KMS-11 (cell line): ENCODE data around the gene SUCLG2.

ENCODE experiments used
- H2AFZ ChIP-seq: fragments of 200-600 bp; sonication (generic); 2 replicates; pipeline ENCODE4 v1.6.1; 2016; ENCODE audit warnings: antibody characterized with exemption, mixed run types, low read depth
- H3K27ac ChIP-seq: fragments of 200-600 bp; sonication (generic); 2 replicates; pipeline ENCODE4 v1.6.1; 2016; ENCODE audit warnings: mild to moderate bottlenecking, mixed run types
- H3K27me3 ChIP-seq: fragments of 200-600 bp; sonication (generic); 2 replicates; pipeline ENCODE4 v1.6.1; 2017; ENCODE audit warnings: mild to moderate bottlenecking, low read depth, mixed run types, moderate library complexity; ENCODE audit not compliant: insufficient read depth
- H3K36me3 ChIP-seq: fragments of 200-600 bp; sonication (generic); 2 replicates; pipeline ENCODE4 v1.6.1; 2017; ENCODE audit warnings: mild to moderate bottlenecking, mixed run types; ENCODE audit not compliant: insufficient read depth
- H3K4me1 ChIP-seq: fragments of 200-600 bp; sonication (generic); 2 replicates; pipeline ENCODE4 v1.6.1; 2016; ENCODE audit warnings: mild to moderate bottlenecking, low read depth, mixed run types; ENCODE audit not compliant: poor library complexity, severe bottlenecking
- H3K4me2 ChIP-seq: fragments of 200-600 bp; sonication (generic); 2 replicates; pipeline ENCODE4 v1.7.0; 2016; ENCODE audit warnings: mild to moderate bottlenecking, mixed run types
- H3K4me3 ChIP-seq: fragments of 200-600 bp; sonication (generic); IDR thresholded peaks from 2 replicates; pipeline ENCODE4 v1.6.1; 2017; ENCODE audit warnings: low read depth, low read length, mixed read lengths; ENCODE audit not compliant: insufficient read depth
- H3K79me2 ChIP-seq: fragments of 200-600 bp; sonication (generic); 2 replicates; pipeline ENCODE4 v1.6.1; 2016; ENCODE audit warnings: low read depth, mixed run types; ENCODE audit not compliant: insufficient read depth
- H3K9ac ChIP-seq: fragments of 200-600 bp; sonication (generic); 2 replicates; pipeline ENCODE4 v1.6.1; 2016; ENCODE audit warnings: mild to moderate bottlenecking, mixed run types
- H4K20me1 ChIP-seq: fragments of 200-600 bp; sonication (generic); 2 replicates; pipeline ENCODE4 v1.6.1; 2016; ENCODE audit warnings: mild to moderate bottlenecking, mixed run types; ENCODE audit not compliant: insufficient read depth
- TF ChIP-seq, protein P1 (sequence below): fragments of 200-600 bp; sonication (generic); conservative IDR thresholded peaks from 2 replicates; pipeline ENCODE4 v1.6.1; 2017; ENCODE audit warnings: low read depth, mild to moderate bottlenecking, antibody characterized with exemption, low read length, moderate library complexity, mixed read lengths

SUCLG2 gene

GRCh38 chr3:67495751-67496150 lies 158.7 kb downstream of the SUCLG2 start:
- Histone ChIP-seq H3K27me3 (no peaks in the 10 kb centered on the region), H4K20me1 (no peaks in the 10 kb centered on the region), H3K4me1 (no peaks in the 10 kb centered on the region), H3K36me3 (no peaks in the 10 kb centered on the region), H3K9ac (no peak overlapping the region), H3K4me2 (no peak overlapping the region), H2AFZ (no peak overlapping the region), H3K4me3 (no peak overlapping the region), H3K79me2 (no peaks in the 10 kb centered on the region), H3K27ac (no peak overlapping the region)
- TF ChIP-seq, protein P1, sequence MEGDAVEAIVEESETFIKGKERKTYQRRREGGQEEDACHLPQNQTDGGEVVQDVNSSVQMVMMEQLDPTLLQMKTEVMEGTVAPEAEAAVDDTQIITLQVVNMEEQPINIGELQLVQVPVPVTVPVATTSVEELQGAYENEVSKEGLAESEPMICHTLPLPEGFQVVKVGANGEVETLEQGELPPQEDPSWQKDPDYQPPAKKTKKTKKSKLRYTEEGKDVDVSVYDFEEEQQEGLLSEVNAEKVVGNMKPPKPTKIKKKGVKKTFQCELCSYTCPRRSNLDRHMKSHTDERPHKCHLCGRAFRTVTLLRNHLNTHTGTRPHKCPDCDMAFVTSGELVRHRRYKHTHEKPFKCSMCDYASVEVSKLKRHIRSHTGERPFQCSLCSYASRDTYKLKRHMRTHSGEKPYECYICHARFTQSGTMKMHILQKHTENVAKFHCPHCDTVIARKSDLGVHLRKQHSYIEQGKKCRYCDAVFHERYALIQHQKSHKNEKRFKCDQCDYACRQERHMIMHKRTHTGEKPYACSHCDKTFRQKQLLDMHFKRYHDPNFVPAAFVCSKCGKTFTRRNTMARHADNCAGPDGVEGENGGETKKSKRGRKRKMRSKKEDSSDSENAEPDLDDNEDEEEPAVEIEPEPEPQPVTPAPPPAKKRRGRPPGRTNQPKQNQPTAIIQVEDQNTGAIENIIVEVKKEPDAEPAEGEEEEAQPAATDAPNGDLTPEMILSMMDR: no peak

DNA sequence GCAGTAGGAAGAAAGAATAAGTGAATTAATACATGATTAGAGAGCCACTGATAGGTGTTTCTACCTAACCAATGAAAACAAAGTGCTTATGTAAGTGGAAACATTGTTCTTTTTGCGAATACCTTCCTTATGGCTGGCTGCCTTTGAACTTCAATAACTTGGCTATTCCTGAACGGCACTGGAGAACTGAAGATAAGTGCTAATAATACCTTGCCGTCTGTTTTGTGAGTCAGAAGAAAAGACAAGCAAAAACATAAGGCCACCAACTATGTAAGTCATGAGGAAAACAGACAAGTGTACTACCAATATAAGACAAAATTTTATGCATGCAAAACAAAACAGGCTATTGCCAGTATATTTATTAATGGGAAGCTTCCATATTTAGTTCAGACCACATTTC lies 160.6 kb downstream of the SUCLG2 start:
- H4K20me1 ChIP-seq: no peaks in the 10 kb centered on the region
- no peaks in the 10 kb centered on the region for H3K4me1 ChIP-seq
- no peak overlapping the region for H3K4me3 ChIP-seq
- H3K4me2 ChIP-seq: no peak overlapping the region
- no peaks in the 10 kb centered on the region for H3K79me2 ChIP-seq
- TF ChIP-seq, protein P1: no peak
- H3K27me3 ChIP-seq: no peaks in the 10 kb centered on the region
- no peak overlapping the region for H3K27ac ChIP-seq
- no peak overlapping the region for H2AFZ ChIP-seq
- H3K36me3 ChIP-seq: no peaks in the 10 kb centered on the region
- H3K9ac ChIP-seq: no peak overlapping the region

GRCh38 chr3:67490658-67491057 lies 163.8 kb downstream of the SUCLG2 start:
- H3K36me3 ChIP-seq: no peaks in the 10 kb centered on the region

DNA sequence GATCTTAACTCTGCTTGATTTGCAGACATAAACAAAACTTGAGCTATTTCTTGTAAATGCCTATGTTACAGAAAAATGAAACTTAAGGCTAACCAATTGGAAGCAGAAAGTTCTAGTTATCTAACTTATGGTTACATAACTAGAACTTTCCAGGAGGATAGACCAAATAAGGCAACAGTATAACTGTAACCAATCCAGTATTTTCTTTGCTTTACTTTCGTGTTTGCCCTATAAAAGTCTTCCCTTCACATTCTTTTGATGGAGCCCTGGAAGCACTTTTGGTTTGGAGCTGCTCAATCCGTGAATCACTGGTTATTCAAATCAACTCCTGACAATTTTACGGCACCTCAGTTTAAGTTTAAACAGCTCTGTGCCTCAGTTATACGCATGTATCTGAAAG lies 164.6 kb downstream of the SUCLG2 start:
- Histone ChIP-seq H3K27ac (no peak overlapping the region), H4K20me1 (no peaks in the 10 kb centered on the region), H3K36me3 (no peaks in the 10 kb centered on the region), H3K79me2 (no peaks in the 10 kb centered on the region), H3K4me3 (no peak overlapping the region), H3K9ac (no peak overlapping the region), H3K4me1 (no peaks in the 10 kb centered on the region), H3K27me3 (no peaks in the 10 kb centered on the region), H2AFZ (no peak overlapping the region), H3K4me2 (no peak overlapping the region)
- TF ChIP-seq, protein P1: no peak

More at GRCh38 chr3:67490658-67491057, 163.8 kb downstream of the SUCLG2 start:
- Histone ChIP-seq H3K9ac (no peak overlapping the region), H3K79me2 (no peaks in the 10 kb centered on the region), H3K4me3 (no peak overlapping the region), H2AFZ (no peak overlapping the region), H4K20me1 (no peaks in the 10 kb centered on the region), H3K4me2 (no peak overlapping the region), H3K27ac (no peak overlapping the region), H3K27me3 (no peaks in the 10 kb centered on the region), H3K4me1 (no peaks in the 10 kb centered on the region)
- TF ChIP-seq, protein P1: no peak
